Measurements from ENCODE around the gene CD101.

- TF ChIP-seq POLR2AphosphoS5 (IDR thresholded peaks at IDR 0.05) (no peak), CTCF (IDR thresholded peaks at IDR 0.05) (no peak), POLR2A (IDR thresholded peaks at IDR 0.05) (no peak)
These were observed 67.8 kb downstream of the CD101 start for GRCh38 chr1:117069220-117069844.
